K562 (cell line): Measurements from ENCODE around the gene LRRTM1. TPM values are rescaled to one million over a fixed set of nuclear protein-coding genes. Genes with fewer than 3 reads are reported as not detected.

ENCODE experiments used
- ATAC-seq: fragments of 200-7000 bp; cut with Tn5 transposase; 3 replicates; pipeline ENCODE4 v1.9.1; 2020; ENCODE audit warnings: moderate library complexity
- BruUV-seq: library from RNA; stranded (reverse); fragments of 400-500 nt; replicated peaks from 2 replicates; lab custom pipeline; 2021; lab: Mats Ljungman, UMichigan
- CTCF ChIA-PET: fragments of 300-600 bp; formaldehyde crosslinking; extraction: SDS; loops from one replicate; lab custom pipeline; 2021; ENCODE audit warnings: low intra/inter-chr PET ratio; lab: Yijun Ruan, JAX
- POLR2A ChIA-PET: fragments of 300-600, 350-650 bp; sonication (Branson Sonifier 250); formaldehyde crosslinking; extraction: SDS; loops from one replicate; lab custom pipeline; 2021; ENCODE audit warnings: antibody characterized with exemption, inconsistent platforms; lab: Yijun Ruan, JAX
- DNase-seq, 4 experiments: peaks; one replicate each; pipeline versions ENCODE4 v3.0.0 to v3.0.0-alpha.2; 2011 to 2018; ENCODE audit warnings: low spot score in 3 of 4, mixed read lengths in 3 of 4; ENCODE audit errors: extremely low read depth in 1 of 4
- FAIRE-seq: peaks from 2 replicates; lab custom pipeline; 2011; peaks lifted over from hg19 to GRCh38; lab: Jason Lieb, UNC
- H2AFZ ChIP-seq: 2 replicates; pipeline ENCODE4 v1.6.0; 2011; ENCODE audit warnings: low read depth, low read length, control low read depth, inconsistent platforms
- H3K27ac ChIP-seq: fragments of 200-600 bp; 3 replicates; pipeline ENCODE4 v1.8.0; 2011; ENCODE audit warnings: low read depth, mild to moderate bottlenecking, control low read depth, inconsistent platforms, low read length, moderate library complexity, mixed read lengths; ENCODE audit errors: extremely low read depth
- H3K27me3 ChIP-seq, 2 experiments: fragments of 300-600 bp in 1 of 2; 2 replicates in 1 of 2; 3 replicates in 1 of 2; pipeline versions ENCODE4 v1.6.0 to v1.8.0; 2011; ENCODE audit warnings: inconsistent platforms in 2 of 2, low read length in 2 of 2, mild to moderate bottlenecking in 1 of 2, mixed read lengths in 1 of 2, moderate library complexity in 1 of 2; ENCODE audit not compliant: control insufficient read depth in 2 of 2, insufficient read depth in 2 of 2
- H3K36me3 ChIP-seq: fragments of 300-600 bp; 3 replicates; pipeline ENCODE4 v1.8.0; 2011; ENCODE audit warnings: mild to moderate bottlenecking, low read length, inconsistent platforms; ENCODE audit not compliant: control insufficient read depth, insufficient read depth
- H3K4me1 ChIP-seq, 2 experiments: fragments of 200-600 bp in 1 of 2; replicated peaks in 1 of 2; 2 replicates in 1 of 2; 3 replicates in 1 of 2; pipeline versions ENCODE4 v1.5.1 to v1.8.0; 2011; ENCODE audit warnings: inconsistent platforms in 2 of 2, low read length in 2 of 2, mild to moderate bottlenecking in 1 of 2, mixed read lengths in 1 of 2, moderate library complexity in 1 of 2; ENCODE audit not compliant: control insufficient read depth in 2 of 2, insufficient read depth in 2 of 2
- H3K4me2 ChIP-seq: 2 replicates; pipeline ENCODE4 v1.6.1; 2011; ENCODE audit warnings: low read length, control low read depth, inconsistent platforms, mixed read lengths; ENCODE audit not compliant: insufficient read depth
- H3K4me3 ChIP-seq: fragments of 200-600 bp; sonication (generic), shearing (Covaris generic); 2 replicates; pipeline ENCODE4 v1.5.1; 2016; ENCODE audit warnings: control low read depth, inconsistent platforms
- H3K79me2 ChIP-seq: fragments of 200-600 bp; 3 replicates; pipeline ENCODE4 v1.8.0; 2011; ENCODE audit warnings: low read length, inconsistent platforms; ENCODE audit not compliant: control insufficient read depth, insufficient read depth
- H3K9ac ChIP-seq, 2 experiments: 2 replicates each; pipeline versions ENCODE4 v1.6.0 to v1.6.1; 2011; ENCODE audit warnings: low read depth in 2 of 2, low read length in 2 of 2, control low read depth in 1 of 2, inconsistent platforms in 1 of 2, mild to moderate bottlenecking in 1 of 2, mixed read lengths in 1 of 2; ENCODE audit not compliant: insufficient read depth in 1 of 2
- H3K9me1 ChIP-seq: one replicate; pipeline ENCODE4 v1.6.0; 2011; ENCODE audit warnings: inconsistent platforms, mild to moderate bottlenecking, low read length, moderate library complexity; ENCODE audit not compliant: control insufficient read depth, insufficient read depth
- H3K9me3 ChIP-seq: replicated peaks from 2 replicates; pipeline ENCODE4 v1.5.1; 2011; ENCODE audit warnings: low read depth, low read length, inconsistent platforms; ENCODE audit not compliant: control insufficient read depth, insufficient read depth
- H4K20me1 ChIP-seq: replicated peaks from 2 replicates; pipeline ENCODE4 v1.6.1; 2011; ENCODE audit warnings: low read length, inconsistent platforms, mixed read lengths; ENCODE audit not compliant: control insufficient read depth, insufficient read depth
- BCOR ChIP-seq: fragments of 450-650 bp; IDR thresholded peaks from 2 replicates; pipeline ENCODE4 v1.6.1; 2016
- BRF2 ChIP-seq: IDR thresholded peaks from 3 replicates; pipeline ENCODE4 v1.6.1; 2011; ENCODE audit warnings: borderline replicate concordance, mild to moderate bottlenecking; ENCODE audit not compliant: insufficient read length, insufficient read depth
- CBX1 ChIP-seq: sonication (generic); IDR thresholded peaks from 2 replicates; pipeline ENCODE4 v1.6.1; 2016; ENCODE audit warnings: antibody characterized with exemption, low read depth, mild to moderate bottlenecking
- CREB5 ChIP-seq: fragments of 250-450 bp; sonication (Bioruptor Pico); IDR thresholded peaks from 2 replicates; pipeline ENCODE4 v1.5.0; 2020; ENCODE audit warnings: mild to moderate bottlenecking
- ETS1 ChIP-seq: conservative IDR thresholded peaks from 2 replicates; pipeline ENCODE4 v1.6.1; 2011; ENCODE audit warnings: low read depth, mild to moderate bottlenecking, low read length; ENCODE audit not compliant: control insufficient read depth
- GATAD2B ChIP-seq: fragments of 450-650 bp; IDR thresholded peaks from 2 replicates; pipeline ENCODE4 v1.6.1; 2017; ENCODE audit warnings: mild to moderate bottlenecking, borderline replicate concordance
- HDAC8 ChIP-seq: fragments of 450-650 bp; IDR thresholded peaks from 2 replicates; pipeline ENCODE4 v1.6.1; 2016; ENCODE audit warnings: mild to moderate bottlenecking, missing genetic modification characterization, moderate library complexity, missing compliant biosample characterization
- HMGN3 ChIP-seq: IDR thresholded peaks from 2 replicates; pipeline ENCODE4 v1.6.1; 2011; ENCODE audit warnings: borderline replicate concordance, low read depth, mild to moderate bottlenecking, mixed read lengths, low read length; ENCODE audit not compliant: insufficient read length; ENCODE audit errors: extremely low read depth
- POLR3A ChIP-seq: IDR thresholded peaks from 2 replicates; pipeline ENCODE4 v1.6.1; 2011; ENCODE audit warnings: borderline replicate concordance, mild to moderate bottlenecking, moderate library complexity; ENCODE audit not compliant: insufficient read length, insufficient read depth; ENCODE audit errors: extremely low read depth
- RBBP5 ChIP-seq: fragments of 200-600 bp; sonication (generic); IDR thresholded peaks from 2 replicates; pipeline ENCODE4 v1.6.1; 2012; ENCODE audit warnings: borderline replicate concordance, mild to moderate bottlenecking, low read length, control low read depth, inconsistent platforms; ENCODE audit not compliant: insufficient read depth, poor library complexity, severe bottlenecking
- SAFB2 ChIP-seq: fragments of 200-400 bp; formaldehyde crosslinking; IDR thresholded peaks from 2 replicates; pipeline ENCODE4 v1.6.1; 2018; ENCODE audit warnings: borderline replicate concordance, low read length, low read depth, moderate library complexity; ENCODE audit not compliant: severe bottlenecking
- SMARCA4 ChIP-seq: fragments of 450-650 bp; IDR thresholded peaks from 2 replicates; pipeline ENCODE4 v1.6.1; 2016
- SRSF1 ChIP-seq: fragments of 200-400 bp; formaldehyde crosslinking; IDR thresholded peaks from 2 replicates; pipeline ENCODE4 v1.6.1; 2017; ENCODE audit warnings: mild to moderate bottlenecking, low read depth, low read length, moderate library complexity
- TEAD1 ChIP-seq, 2 experiments: fragments of 450-650 bp in 1 of 2; sonication (generic) in 1 of 2; formaldehyde crosslinking; IDR thresholded peaks; 2 replicates each; pipeline versions ENCODE4 v1.4.0 to v1.8.0; 2020 to 2022; ENCODE audit warnings: mild to moderate bottlenecking in 2 of 2, missing genetic modification reagents in 1 of 2
- THAP7 ChIP-seq: fragments of 250-450 bp; sonication (Bioruptor Pico); IDR thresholded peaks from 2 replicates; pipeline ENCODE4 v1.5.0; 2021
- YBX1 ChIP-seq: fragments of 450-650 bp; IDR thresholded peaks from 2 replicates; pipeline ENCODE4 v1.7.1; 2016; ENCODE audit warnings: mild to moderate bottlenecking
- ZNF253 ChIP-seq: fragments of 250-450 bp; sonication (Bioruptor Pico); conservative IDR thresholded peaks from 2 replicates; pipeline ENCODE4 v1.6.1; 2021; ENCODE audit warnings: mild to moderate bottlenecking
- ZNF408 ChIP-seq: fragments of 250-450 bp; sonication (Bioruptor Pico); IDR thresholded peaks from 2 replicates; pipeline ENCODE4 v1.4.0; 2020; ENCODE audit warnings: low read depth, mild to moderate bottlenecking, moderate library complexity
- WGBS: fragments of 100-300 bp; shearing (Covaris generic); methylation state at CpG from one replicate; pipeline ENCODE4 v1.1.6; 2016; ENCODE audit warnings: low coverage, mixed read lengths; ENCODE audit not compliant: insufficient coverage; ENCODE audit errors: missing lambda C conversion rate; 5-methylcytosine and 5-hydroxymethylcytosine counted together
- in situ Hi-C: fragments of 300-500 bp; cut with MboI; formaldehyde crosslinking; loops from 4 replicates; pipeline ENCODE4 v1.15.0; 2018; ENCODE audit warnings: inconsistent platforms, mixed read lengths
- intact Hi-C: fragments of 100-400 bp; cut with micrococcal nuclease; formaldehyde crosslinking; loops from 2 replicates; pipeline ENCODE4 v1.14.2; 2022
- polyA plus RNA-seq, 8 experiments: library from polyadenylated mRNA; depleted of rRNA in 4 of 8; stranded (reverse) in 5 of 8; unstranded in 3 of 8; fragments of >200 nt; fragmentation: Nextera tagmentation in 2 of 8; fragmentation: Illumina TruSeq in 1 of 8; extraction: Ambion mirVana in 2 of 8; extraction: Trizol in 1 of 8; gene quantifications; 2 replicates each; pipeline versions ENCODE4 v1.2.1 to v1.2.3, GENCODE V29; 2011 to 2014; ENCODE audit warnings: inconsistent platforms in 1 of 8, missing spikeins in 1 of 8
- total RNA-seq, 7 experiments: library from RNA; depleted of rRNA in 6 of 7; stranded (reverse); fragments of >200 nt in 6 of 7; fragmentation: Illumina TruSeq in 2 of 7; extraction: Trizol in 2 of 7; gene quantifications; 2 replicates each; pipeline versions ENCODE4 v1.2.1 to v1.2.3, GENCODE V29; 2011 to 2021; ENCODE audit warnings: low replicate concordance in 1 of 7

The LRRTM1 gene
- total and polyA plus RNA-seq, 9 of the 15 experiments (the other 6 are each of a cell fraction or from before 2014, with no cell fraction given): 0.07 to 0.33 (median 0.11) TPM; not detected in 6

- no peak overlapping the region for H3K4me3 ChIP-seq
- H3K79me2 ChIP-seq: no peaks in the 10 kb centered on the region
- no peaks in the 10 kb centered on the region for H3K9me3 ChIP-seq
- POLR2A ChIA-PET: no interaction called here
- BruUV-seq: no TSS peak
- DNase-seq: no peak
- no peaks in the 10 kb centered on the region for H3K9me1 ChIP-seq
- no peaks in the 10 kb centered on the region for H4K20me1 ChIP-seq
- CTCF ChIA-PET: no interaction called here
- intact Hi-C loops (loop anchor here (10.0 kb wide), 1 partner anchor 389 kb away; no protein-coding TSS in a partner anchor), in situ Hi-C loops (no loop called here)
- WGBS: 0% methylated on average over 1 of the region's 1 CpG
- no peaks in the 10 kb centered on the region for H3K36me3 ChIP-seq
- H3K9ac ChIP-seq: no peak overlapping the region
- no peak overlapping the region for H3K27ac ChIP-seq
- ATAC-seq: no peak
- no peak for FAIRE-seq
- no peak overlapping the region for H3K4me2 ChIP-seq
- H3K4me1 ChIP-seq: peaks cover 0 to 6% of the 10 kb centered on the region in 2 experiments; a peak in 3 of 5 replicates
- no peak overlapping the region for H2AFZ ChIP-seq
- H3K27me3 ChIP-seq: peaks cover 6 to 13% of the 10 kb centered on the region in 2 experiments; a peak in 3 of 5 replicates
- TF ChIP-seq ZNF408 (no peak), TEAD1 (CRISPR knock-in tag; IDR thresholded peaks at IDR 0.05) (no peak), CBX1 (no peak), HDAC8 (tag) (no peak), YBX1 (no peak), CREB5 (CRISPR knock-in tag) (no peak), SMARCA4 (no peak), ZNF253 (CRISPR knock-in tag) (no peak), SRSF1 (no peak), ETS1 (no peak), SAFB2 (no peak), BCOR (no peak), RBBP5 (no peak), BRF2 (no peak), POLR3A (no peak), THAP7 (CRISPR knock-in tag) (no peak), HMGN3 (no peak), GATAD2B (no peak)
These were observed 19.1 kb upstream of the LRRTM1 start for GRCh38 chr2:80323610-80324009.
